Nephron progenitor cell (in vitro differentiated cells): ENCODE measurements around the gene CACNA1C.

ENCODE experiments used
- DNase-seq: peaks from one replicate; pipeline ENCODE4 v3.0.0; 2021
- H3K27ac Mint-ChIP-seq: 2 replicates; pipeline ENCODE4 v1.8.0; 2021; ENCODE audit warnings: mild to moderate bottlenecking, moderate library complexity, mixed read lengths
- H3K27me3 Mint-ChIP-seq: 2 replicates; pipeline ENCODE4 v1.8.0; 2021; ENCODE audit warnings: mild to moderate bottlenecking, low read depth, mixed read lengths; ENCODE audit not compliant: poor library complexity
- H3K36me3 Mint-ChIP-seq: 2 replicates; pipeline ENCODE4 v1.8.0; 2021; ENCODE audit warnings: low read depth, mixed read lengths
- H3K4me1 Mint-ChIP-seq: 2 replicates; pipeline ENCODE4 v1.8.0; 2021; ENCODE audit warnings: mixed read lengths
- H3K4me3 Mint-ChIP-seq: 2 replicates; pipeline ENCODE4 v1.8.0; 2021; ENCODE audit warnings: mild to moderate bottlenecking, moderate library complexity, mixed read lengths
- H3K9me3 Mint-ChIP-seq: 2 replicates; pipeline ENCODE4 v1.8.0; 2021; ENCODE audit warnings: mild to moderate bottlenecking, moderate library complexity, mixed read lengths
- TF ChIP-seq, protein P1 (sequence below): fragments of 200-600 bp; sonication (generic); IDR thresholded peaks from 2 replicates; pipeline ENCODE4 v1.5.0; 2021; ENCODE audit warnings: antibody characterized with exemption

Gene CACNA1C

DNA sequence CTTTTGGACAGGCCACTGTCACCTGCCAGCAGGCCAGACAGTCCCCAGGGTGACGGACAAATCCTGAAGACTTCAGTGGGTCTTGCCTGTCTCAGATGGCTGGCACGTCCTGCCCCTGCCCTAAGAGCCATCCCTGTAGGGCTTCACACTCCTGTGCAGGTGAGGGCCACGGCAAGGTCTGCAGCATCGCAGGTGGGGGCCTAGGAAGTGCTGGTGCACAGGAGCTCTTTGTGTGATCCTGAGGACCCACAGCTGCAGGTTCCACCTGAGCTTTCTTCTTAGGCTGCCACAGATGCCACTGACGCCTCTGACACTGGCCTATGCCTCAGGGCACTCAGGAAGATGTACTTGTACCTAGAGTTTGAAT, 633.5 kb downstream of the CACNA1C start:
- Mint-ChIP-seq H3K9me3 (peaks cover 4% of the 10 kb centered on the region), H3K27me3 (peaks cover 24% of the 10 kb centered on the region), H3K4me3 (no peak overlapping the region), H3K27ac (no peak overlapping the region), H3K36me3 (peaks cover 5% of the 10 kb centered on the region), H3K4me1 (peaks cover 35% of the 10 kb centered on the region)
- TF ChIP-seq, protein P1, sequence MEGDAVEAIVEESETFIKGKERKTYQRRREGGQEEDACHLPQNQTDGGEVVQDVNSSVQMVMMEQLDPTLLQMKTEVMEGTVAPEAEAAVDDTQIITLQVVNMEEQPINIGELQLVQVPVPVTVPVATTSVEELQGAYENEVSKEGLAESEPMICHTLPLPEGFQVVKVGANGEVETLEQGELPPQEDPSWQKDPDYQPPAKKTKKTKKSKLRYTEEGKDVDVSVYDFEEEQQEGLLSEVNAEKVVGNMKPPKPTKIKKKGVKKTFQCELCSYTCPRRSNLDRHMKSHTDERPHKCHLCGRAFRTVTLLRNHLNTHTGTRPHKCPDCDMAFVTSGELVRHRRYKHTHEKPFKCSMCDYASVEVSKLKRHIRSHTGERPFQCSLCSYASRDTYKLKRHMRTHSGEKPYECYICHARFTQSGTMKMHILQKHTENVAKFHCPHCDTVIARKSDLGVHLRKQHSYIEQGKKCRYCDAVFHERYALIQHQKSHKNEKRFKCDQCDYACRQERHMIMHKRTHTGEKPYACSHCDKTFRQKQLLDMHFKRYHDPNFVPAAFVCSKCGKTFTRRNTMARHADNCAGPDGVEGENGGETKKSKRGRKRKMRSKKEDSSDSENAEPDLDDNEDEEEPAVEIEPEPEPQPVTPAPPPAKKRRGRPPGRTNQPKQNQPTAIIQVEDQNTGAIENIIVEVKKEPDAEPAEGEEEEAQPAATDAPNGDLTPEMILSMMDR: no peak
- no peak for DNase-seq

DNA sequence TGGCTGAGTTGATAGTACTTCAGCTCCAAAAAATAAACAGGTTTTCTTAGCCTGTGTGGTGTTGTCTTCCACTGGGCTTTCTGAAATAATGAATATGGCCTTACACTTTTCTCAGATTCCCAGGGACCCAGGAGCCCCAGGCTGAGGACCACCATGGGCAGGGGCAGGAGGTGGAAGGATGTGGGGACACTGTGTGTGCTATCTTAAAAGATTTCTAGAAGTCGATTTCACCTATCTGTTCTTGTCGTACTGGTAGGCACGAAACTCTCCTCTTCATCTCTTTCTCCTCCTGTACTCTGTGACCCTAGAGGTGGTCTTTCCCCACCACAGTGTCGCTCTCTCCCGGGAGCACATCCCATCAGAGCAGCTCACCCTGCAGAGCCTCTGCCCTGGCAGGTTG, 634.3 kb downstream of the CACNA1C start:
- no peak for DNase-seq
- Mint-ChIP-seq H3K4me3 (no peak overlapping the region), H3K4me1 (peaks cover 33% of the 10 kb centered on the region), H3K36me3 (peaks cover 5% of the 10 kb centered on the region), H3K27me3 (peaks cover 29% of the 10 kb centered on the region), H3K27ac (no peak overlapping the region), H3K9me3 (peaks cover 8% of the 10 kb centered on the region)
- TF ChIP-seq, protein P1: no peak

DNA sequence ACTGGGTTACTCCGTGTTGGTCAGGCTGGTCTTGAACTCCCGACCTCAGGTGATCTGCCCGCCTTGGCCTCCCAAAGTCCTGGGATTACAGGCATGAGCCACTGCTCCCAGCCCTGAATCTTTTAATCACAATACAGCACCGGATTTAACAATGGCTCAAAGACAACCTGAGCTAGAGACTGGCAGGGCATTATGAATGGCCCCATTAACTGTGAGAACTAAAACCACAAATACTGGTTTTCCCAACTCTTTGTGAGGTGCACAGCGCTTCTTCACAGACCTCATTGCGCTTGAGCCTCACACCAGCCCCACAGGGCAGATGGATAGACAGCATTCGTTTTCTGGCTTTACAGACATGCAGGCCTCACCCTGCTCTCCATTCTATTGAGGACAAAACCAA, 634.9 kb downstream of the CACNA1C start:
- Mint-ChIP-seq H3K27ac (peak overlapping the region; percentile 38), H3K4me3 (no peak overlapping the region), H3K9me3 (peaks cover 6% of the 10 kb centered on the region), H3K27me3 (peaks cover 31% of the 10 kb centered on the region), H3K36me3 (peaks cover 3% of the 10 kb centered on the region), H3K4me1 (peaks cover 30% of the 10 kb centered on the region)
- no peak for DNase-seq
- TF ChIP-seq, protein P1: no peak

DNA sequence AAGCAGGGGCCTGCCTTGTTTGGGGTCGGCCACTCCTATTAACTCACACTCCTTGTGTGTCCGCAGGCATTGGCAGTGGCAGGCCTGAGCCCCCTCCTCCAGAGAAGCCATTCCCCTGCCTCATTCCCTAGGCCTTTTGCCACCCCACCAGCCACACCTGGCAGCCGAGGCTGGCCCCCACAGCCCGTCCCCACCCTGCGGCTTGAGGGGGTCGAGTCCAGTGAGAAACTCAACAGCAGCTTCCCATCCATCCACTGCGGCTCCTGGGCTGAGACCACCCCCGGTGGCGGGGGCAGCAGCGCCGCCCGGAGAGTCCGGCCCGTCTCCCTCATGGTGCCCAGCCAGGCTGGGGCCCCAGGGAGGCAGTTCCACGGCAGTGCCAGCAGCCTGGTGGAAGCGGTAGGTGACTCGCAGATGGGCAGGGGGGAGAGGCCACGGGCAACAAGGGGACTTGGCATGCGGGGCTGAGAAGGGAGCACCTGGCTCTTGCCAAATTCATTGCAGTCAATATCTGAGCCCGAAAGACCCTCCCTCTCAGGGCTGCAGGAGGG, 635.7 kb downstream of the CACNA1C start:
- peaks cover 35% of the 10 kb centered on the region for H3K27me3 Mint-ChIP-seq
- peaks cover 8% of the 10 kb centered on the region for H3K9me3 Mint-ChIP-seq
- H3K27ac Mint-ChIP-seq: no peak overlapping the region
- no peaks in the 10 kb centered on the region for H3K36me3 Mint-ChIP-seq
- H3K4me3 Mint-ChIP-seq: no peak overlapping the region
- no peak for DNase-seq
- TF ChIP-seq, protein P1: no peak
- H3K4me1 Mint-ChIP-seq: peaks cover 28% of the 10 kb centered on the region

DNA sequence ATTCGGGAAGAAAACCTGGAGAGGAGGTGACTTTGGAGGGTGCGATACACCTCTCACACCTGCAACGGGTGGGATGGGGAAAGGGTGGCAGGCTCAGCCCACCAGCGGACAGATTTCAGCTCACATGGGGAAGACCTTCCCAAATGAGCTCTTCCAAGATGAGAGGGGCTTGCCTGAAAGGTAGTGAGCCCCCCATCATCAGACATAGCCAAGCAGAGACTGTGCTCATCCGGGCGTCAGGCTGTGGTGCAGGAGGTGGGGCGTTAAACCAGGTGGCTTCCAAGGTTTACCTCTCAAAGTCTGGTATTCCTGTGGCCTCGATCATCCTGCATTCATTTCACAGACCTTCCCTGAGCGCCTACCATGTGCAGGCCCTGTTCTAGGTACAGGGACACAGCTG, 636.6 kb downstream of the CACNA1C start:
- H3K36me3 Mint-ChIP-seq: no peaks in the 10 kb centered on the region
- H3K27me3 Mint-ChIP-seq: peaks cover 43% of the 10 kb centered on the region
- peaks cover 24% of the 10 kb centered on the region for H3K4me1 Mint-ChIP-seq
- peaks cover 8% of the 10 kb centered on the region for H3K9me3 Mint-ChIP-seq
- no peak overlapping the region for H3K27ac Mint-ChIP-seq
- peak overlapping the region; percentile 48 for H3K4me3 Mint-ChIP-seq
- DNase-seq: no peak
- TF ChIP-seq, protein P1: no peak

DNA sequence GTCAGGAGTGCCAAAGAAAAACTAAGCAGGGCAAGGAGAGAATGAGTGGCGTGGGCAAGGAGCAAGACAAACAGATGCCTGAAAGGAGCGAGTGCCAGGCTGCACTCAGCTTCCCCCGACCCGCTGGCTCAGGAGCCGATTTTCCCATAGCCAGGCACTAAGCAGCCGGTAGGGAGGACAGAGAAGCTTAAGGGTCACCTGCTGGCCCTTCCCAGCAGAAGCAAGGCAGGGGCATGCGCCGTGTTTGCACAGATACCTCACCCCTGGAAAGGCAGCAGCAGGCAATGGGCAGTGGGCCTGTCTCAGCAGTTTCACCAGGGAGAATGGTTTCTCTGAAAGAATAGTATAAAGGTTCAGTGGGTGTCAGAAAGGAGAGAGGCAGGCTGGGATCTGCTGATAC, 637.1 kb downstream of the CACNA1C start:
- TF ChIP-seq, protein P1: no peak
- Mint-ChIP-seq H3K4me1 (peaks cover 24% of the 10 kb centered on the region), H3K9me3 (peaks cover 8% of the 10 kb centered on the region), H3K27me3 (peaks cover 48% of the 10 kb centered on the region), H3K27ac (no peak overlapping the region), H3K4me3 (peak overlapping the region; percentile 48), H3K36me3 (no peaks in the 10 kb centered on the region)
- DNase-seq: no peak
